GM12865 (cell line): Measurements from ENCODE around the gene FOXN3.

Source experiments
- DNase-seq: peaks from one replicate; pipeline ENCODE4 v3.0.0; 2010; ENCODE audit warnings: low read depth
- H3K4me3 ChIP-seq: 2 replicates; pipeline ENCODE4 v1.5.1; 2011; ENCODE audit warnings: mild to moderate bottlenecking, low read depth, low read length, control low read depth
- TF ChIP-seq, protein P1 (sequence below): IDR thresholded peaks from 2 replicates; pipeline ENCODE4 v1.5.1; 2011; ENCODE audit warnings: low read length, control low read depth, low read depth, inconsistent platforms; ENCODE audit not compliant: insufficient read depth; ENCODE audit errors: missing control alignments

The FOXN3 gene

DNA sequence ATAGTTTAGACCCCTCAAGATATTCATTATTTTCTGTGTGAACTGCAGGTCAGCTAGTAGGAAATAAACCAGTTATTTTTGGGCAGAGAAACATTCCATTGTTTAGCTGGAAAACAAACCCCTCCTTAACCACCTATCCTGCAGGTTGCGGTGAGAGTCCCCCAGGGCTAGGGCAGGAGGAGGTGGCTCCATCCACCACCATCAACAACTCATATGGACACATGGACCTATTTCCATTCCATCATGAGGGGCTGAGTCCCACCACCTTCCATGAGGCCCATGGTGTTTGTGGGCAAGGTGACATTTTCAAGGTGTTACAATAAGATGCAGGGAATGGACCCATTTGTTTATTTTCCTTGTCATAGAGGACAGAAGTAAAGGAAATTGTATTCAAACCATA is 160.1 kb downstream of the FOXN3 start:
- DNase-seq, result no peak
- TF ChIP-seq, protein P1, sequence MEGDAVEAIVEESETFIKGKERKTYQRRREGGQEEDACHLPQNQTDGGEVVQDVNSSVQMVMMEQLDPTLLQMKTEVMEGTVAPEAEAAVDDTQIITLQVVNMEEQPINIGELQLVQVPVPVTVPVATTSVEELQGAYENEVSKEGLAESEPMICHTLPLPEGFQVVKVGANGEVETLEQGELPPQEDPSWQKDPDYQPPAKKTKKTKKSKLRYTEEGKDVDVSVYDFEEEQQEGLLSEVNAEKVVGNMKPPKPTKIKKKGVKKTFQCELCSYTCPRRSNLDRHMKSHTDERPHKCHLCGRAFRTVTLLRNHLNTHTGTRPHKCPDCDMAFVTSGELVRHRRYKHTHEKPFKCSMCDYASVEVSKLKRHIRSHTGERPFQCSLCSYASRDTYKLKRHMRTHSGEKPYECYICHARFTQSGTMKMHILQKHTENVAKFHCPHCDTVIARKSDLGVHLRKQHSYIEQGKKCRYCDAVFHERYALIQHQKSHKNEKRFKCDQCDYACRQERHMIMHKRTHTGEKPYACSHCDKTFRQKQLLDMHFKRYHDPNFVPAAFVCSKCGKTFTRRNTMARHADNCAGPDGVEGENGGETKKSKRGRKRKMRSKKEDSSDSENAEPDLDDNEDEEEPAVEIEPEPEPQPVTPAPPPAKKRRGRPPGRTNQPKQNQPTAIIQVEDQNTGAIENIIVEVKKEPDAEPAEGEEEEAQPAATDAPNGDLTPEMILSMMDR, result no peak
- no peak overlapping the region for H3K4me3 ChIP-seq

DNA sequence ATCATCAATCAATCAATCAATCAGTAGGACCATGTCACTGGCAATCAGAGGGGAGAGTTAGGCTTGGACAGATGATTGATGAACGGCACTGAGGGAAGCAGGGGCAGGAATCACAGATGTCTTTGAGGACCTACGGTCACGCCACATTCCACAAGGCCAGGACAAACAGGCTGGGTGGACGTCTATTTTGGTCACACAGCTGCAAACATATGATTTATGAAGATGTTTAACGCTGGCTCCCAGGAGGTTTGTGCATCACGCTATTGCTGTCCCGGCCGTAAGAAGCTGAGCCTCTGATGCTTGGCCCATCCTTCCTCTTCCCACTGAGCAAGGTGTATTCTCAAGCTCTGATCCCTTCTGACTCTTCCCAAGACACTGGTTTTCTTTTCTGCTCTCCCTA is 160.8 kb downstream of the FOXN3 start:
- TF ChIP-seq, protein P1, result no peak
- DNase-seq, result no peak

DNA sequence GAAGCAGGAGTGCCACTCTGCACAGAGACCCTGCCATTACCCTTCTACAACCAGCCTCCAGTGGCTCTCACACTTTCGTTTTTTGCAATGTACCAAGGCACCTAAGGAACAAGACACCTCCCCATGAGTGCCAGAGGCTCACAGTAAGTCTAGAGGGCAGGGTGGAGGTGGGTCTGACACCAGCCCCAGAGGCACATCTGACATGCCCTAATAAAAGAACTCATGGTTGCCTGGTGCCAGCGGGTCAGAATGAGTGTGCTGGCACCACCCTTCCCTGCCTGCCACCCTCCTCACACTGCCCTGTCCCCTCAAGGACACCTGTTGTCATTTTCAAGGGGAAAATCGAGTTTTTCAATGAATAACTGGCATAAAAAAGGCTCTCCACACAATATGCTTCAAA is 161.2 kb downstream of the FOXN3 start:
- no peak for DNase-seq
- TF ChIP-seq, protein P1, result no peak
- no peak overlapping the region for H3K4me3 ChIP-seq

More for the DNA sequence above, 160.8 kb downstream of the FOXN3 start:
- H3K4me3 ChIP-seq, result no peak overlapping the region

DNA sequence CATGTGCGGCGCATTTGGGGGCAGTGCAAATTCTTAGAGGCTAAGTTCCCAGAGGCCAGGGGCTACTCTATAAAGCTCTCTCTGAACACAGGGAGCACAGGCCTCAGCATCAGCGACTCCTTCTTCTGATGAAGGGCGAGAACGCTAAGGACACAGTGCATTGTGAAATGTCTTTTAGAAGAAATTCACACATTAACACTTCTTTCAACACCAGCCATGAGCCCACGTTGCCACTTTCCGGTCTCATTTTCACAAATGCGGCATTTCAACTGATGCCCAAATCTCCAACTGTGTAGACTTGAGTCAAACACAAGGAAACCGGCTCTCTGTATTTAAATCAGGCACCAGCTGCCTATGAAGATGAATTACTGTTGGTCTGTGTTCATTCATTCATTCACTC is 162.0 kb downstream of the FOXN3 start:
- TF ChIP-seq, protein P1, result no peak
- H3K4me3 ChIP-seq, result no peak overlapping the region
- no peak for DNase-seq

DNA sequence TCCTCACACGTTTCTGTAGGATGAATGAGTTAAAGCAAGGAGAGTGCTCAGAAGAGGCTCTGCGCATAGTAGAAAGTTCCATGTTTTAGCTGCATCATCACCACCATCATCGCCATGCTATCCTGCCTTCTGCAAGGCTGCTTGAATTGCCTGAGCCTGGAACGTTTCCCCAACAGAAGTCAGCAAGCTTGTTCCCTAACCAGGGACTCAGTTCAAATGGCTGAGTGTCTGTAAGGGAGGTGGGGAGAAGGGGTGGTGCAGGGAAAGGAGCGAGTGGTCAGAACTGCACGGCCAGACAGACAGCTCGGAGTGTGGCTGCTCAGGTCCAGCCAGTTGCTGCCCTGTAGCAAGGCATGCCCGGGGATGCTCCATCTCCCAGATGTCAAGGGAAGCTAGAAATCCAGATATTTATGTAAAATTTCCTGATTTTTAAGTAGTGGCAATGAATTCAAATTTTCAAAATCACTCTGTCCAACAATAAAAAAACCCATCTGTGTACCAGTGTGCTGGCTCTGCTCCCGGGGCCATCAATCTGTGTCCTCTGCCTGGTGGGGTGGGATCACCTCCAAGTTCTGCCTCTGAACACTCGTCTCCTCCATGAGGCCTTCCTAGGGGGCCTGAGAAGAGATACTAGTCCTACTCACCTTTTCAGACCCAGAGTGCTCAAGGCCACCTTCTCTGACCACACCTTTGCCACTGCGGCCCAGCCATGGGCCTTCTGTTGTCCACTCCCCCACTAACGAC is 162.7 kb downstream of the FOXN3 start:
- DNase-seq, result no peak
- H3K4me3 ChIP-seq, result no peak overlapping the region
- TF ChIP-seq, protein P1, result no peak

DNA sequence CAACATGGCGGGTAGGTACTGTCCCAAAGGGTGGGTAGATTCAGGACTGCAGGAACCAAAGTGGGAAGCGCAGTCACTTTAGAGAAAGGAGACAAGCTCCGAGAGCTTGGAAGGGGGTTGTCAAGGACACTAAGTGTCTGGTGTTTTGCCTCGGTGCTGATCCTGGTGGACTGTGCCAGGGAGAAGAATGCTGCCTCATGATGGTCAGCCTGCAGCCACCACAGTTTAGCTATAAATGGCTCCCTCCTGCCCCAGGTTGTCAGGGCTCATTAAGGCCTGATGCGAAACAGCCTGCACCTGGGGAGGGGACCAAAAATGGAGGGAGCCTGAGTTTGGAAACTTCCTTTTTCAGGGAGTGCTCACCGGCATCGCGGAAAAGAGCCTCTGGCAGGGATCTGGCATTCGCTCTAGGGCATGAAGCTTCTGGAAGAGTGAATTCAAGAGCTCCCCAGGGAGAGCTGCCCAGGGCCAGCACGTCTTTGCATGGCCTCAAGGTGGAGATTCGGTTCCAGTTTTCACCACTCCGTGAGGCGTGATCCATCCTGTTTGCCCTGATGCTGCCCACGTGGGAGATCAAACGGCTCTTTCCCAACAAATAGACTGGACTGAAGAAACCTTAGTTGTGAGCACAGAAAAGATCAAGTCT is 164.0 kb downstream of the FOXN3 start:
- no peak overlapping the region for H3K4me3 ChIP-seq
- no peak for DNase-seq
- TF ChIP-seq, protein P1, result no peak
